ENCODE data around the gene AGTPBP1. TPM values are rescaled to one million over a fixed set of nuclear protein-coding genes. Genes with fewer than 3 reads are reported as not detected.

Gene AGTPBP1
- total and polyA plus RNA-seq, 2 experiments from 2014 or later = 31.4 to 58.0 TPM

DNA sequence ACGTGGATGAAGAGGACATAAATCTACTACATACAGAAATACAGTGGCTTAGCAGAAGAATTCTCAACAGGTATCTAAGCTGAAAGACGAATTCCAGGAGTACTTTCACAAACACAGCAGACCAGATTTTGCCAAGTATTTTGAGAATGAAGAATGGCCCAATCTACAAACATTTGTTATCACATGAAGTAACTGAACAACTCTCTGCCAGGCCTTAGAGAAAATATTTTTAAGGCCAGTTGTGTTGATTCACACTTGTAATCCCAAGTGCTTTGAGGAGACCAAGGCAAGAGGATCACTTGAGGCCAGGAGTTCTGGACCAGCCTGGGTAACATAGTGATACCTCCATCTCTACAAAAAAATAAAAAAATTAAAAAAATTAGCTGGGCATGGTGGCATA lies 14.3 kb downstream of the AGTPBP1 start:
- TF ChIP-seq, protein P1, sequence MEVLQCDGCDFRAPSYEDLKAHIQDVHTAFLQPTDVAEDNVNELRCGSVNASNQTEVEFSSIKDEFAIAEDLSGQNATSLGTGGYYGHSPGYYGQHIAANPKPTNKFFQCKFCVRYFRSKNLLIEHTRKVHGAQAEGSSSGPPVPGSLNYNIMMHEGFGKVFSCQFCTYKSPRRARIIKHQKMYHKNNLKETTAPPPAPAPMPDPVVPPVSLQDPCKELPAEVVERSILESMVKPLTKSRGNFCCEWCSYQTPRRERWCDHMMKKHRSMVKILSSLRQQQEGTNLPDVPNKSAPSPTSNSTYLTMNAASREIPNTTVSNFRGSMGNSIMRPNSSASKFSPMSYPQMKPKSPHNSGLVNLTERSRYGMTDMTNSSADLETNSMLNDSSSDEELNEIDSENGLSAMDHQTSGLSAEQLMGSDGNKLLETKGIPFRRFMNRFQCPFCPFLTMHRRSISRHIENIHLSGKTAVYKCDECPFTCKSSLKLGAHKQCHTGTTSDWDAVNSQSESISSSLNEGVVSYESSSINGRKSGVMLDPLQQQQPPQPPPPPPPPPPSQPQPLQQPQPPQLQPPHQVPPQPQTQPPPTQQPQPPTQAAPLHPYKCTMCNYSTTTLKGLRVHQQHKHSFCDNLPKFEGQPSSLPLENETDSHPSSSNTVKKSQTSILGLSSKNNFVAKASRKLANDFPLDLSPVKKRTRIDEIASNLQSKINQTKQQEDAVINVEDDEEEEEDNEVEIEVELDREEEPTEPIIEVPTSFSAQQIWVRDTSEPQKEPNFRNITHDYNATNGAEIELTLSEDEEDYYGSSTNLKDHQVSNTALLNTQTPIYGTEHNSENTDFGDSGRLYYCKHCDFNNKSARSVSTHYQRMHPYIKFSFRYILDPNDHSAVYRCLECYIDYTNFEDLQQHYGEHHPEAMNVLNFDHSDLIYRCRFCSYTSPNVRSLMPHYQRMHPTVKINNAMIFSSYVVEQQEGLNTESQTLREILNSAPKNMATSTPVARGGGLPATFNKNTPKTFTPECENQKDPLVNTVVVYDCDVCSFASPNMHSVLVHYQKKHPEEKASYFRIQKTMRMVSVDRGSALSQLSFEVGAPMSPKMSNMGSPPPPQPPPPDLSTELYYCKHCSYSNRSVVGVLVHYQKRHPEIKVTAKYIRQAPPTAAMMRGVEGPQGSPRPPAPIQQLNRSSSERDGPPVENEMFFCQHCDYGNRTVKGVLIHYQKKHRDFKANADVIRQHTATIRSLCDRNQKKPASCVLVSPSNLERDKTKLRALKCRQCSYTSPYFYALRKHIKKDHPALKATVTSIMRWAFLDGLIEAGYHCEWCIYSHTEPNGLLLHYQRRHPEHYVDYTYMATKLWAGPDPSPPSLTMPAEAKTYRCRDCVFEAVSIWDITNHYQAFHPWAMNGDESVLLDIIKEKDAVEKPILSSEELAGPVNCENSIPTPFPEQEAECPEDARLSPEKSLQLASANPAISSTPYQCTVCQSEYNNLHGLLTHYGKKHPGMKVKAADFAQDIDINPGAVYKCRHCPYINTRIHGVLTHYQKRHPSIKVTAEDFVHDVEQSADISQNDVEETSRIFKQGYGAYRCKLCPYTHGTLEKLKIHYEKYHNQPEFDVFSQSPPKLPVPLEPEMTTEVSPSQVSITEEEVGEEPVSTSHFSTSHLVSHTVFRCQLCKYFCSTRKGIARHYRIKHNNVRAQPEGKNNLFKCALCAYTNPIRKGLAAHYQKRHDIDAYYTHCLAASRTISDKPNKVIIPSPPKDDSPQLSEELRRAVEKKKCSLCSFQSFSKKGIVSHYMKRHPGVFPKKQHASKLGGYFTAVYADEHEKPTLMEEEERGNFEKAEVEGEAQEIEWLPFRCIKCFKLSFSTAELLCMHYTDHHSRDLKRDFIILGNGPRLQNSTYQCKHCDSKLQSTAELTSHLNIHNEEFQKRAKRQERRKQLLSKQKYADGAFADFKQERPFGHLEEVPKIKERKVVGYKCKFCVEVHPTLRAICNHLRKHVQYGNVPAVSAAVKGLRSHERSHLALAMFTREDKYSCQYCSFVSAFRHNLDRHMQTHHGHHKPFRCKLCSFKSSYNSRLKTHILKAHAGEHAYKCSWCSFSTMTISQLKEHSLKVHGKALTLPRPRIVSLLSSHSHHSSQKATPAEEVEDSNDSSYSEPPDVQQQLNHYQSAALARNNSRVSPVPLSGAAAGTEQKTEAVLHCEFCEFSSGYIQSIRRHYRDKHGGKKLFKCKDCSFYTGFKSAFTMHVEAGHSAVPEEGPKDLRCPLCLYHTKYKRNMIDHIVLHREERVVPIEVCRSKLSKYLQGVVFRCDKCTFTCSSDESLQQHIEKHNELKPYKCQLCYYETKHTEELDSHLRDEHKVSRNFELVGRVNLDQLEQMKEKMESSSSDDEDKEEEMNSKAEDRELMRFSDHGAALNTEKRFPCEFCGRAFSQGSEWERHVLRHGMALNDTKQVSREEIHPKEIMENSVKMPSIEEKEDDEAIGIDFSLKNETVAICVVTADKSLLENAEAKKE (CRISPR knock-in tag; IDR thresholded peaks at IDR 0.05) = no peak
- TF ChIP-seq EZH2phosphoT487 (IDR thresholded peaks at IDR 0.05; ENCODE audit: unreplicated experiment) = no peak
- TF ChIP-seq, protein P2, sequence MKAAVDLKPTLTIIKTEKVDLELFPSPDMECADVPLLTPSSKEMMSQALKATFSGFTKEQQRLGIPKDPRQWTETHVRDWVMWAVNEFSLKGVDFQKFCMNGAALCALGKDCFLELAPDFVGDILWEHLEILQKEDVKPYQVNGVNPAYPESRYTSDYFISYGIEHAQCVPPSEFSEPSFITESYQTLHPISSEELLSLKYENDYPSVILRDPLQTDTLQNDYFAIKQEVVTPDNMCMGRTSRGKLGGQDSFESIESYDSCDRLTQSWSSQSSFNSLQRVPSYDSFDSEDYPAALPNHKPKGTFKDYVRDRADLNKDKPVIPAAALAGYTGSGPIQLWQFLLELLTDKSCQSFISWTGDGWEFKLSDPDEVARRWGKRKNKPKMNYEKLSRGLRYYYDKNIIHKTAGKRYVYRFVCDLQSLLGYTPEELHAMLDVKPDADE (IDR thresholded peaks at IDR 0.05) = no peak
- TF ChIP-seq, protein P3, sequence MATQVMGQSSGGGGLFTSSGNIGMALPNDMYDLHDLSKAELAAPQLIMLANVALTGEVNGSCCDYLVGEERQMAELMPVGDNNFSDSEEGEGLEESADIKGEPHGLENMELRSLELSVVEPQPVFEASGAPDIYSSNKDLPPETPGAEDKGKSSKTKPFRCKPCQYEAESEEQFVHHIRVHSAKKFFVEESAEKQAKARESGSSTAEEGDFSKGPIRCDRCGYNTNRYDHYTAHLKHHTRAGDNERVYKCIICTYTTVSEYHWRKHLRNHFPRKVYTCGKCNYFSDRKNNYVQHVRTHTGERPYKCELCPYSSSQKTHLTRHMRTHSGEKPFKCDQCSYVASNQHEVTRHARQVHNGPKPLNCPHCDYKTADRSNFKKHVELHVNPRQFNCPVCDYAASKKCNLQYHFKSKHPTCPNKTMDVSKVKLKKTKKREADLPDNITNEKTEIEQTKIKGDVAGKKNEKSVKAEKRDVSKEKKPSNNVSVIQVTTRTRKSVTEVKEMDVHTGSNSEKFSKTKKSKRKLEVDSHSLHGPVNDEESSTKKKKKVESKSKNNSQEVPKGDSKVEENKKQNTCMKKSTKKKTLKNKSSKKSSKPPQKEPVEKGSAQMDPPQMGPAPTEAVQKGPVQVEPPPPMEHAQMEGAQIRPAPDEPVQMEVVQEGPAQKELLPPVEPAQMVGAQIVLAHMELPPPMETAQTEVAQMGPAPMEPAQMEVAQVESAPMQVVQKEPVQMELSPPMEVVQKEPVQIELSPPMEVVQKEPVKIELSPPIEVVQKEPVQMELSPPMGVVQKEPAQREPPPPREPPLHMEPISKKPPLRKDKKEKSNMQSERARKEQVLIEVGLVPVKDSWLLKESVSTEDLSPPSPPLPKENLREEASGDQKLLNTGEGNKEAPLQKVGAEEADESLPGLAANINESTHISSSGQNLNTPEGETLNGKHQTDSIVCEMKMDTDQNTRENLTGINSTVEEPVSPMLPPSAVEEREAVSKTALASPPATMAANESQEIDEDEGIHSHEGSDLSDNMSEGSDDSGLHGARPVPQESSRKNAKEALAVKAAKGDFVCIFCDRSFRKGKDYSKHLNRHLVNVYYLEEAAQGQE (IDR thresholded peaks at IDR 0.05; ENCODE audit: unreplicated experiment) = no peak
- no peak for TF ChIP-seq EZH2 (IDR thresholded peaks at IDR 0.05; ENCODE audit: low read depth, unreplicated experiment)
- TF ChIP-seq ZNF114 (CRISPR knock-in tag; IDR thresholded peaks at IDR 0.05) = no peak
- Mint-ChIP-seq H3K9me3 (no peaks in the 10 kb centered on the region), H3K27ac (no peak overlapping the region; the same call in 1 of the 2 replicates), H3K4me3 (no peak overlapping the region), H3K4me1 (peaks cover 23% of the 10 kb centered on the region), H3K27me3 (ENCODE audit: insufficient read depth, low read depth, poor library complexity) (peaks cover 2% of the 10 kb centered on the region), H3K36me3 (ENCODE audit: low read depth) (peaks cover 14% of the 10 kb centered on the region; the same call in 2 of the 3 replicates)
- 0 out of 2 replicates have a peak, but pooled peaks cover 4% of the 10 kb centered on the region for H3F3A ChIP-seq (replicated peaks; ENCODE audit: low read depth)
- peaks cover 4% of the 10 kb centered on the region; the same call in 1 of the 2 replicates for H3K9me2 ChIP-seq (ENCODE audit: insufficient read depth)
- 0 out of 2 replicates have a peak, but pooled peaks cover 7% of the 10 kb centered on the region for H4K20me1 ChIP-seq (replicated peaks; ENCODE audit: insufficient read depth)
- no peak for ATAC-seq
- H3K79me2 ChIP-seq (replicated peaks; ENCODE audit: insufficient read depth) = peaks cover 92% of the 10 kb centered on the region
- no peak for DNase-seq (ENCODE audit: low spot score)
- H3K4me1 ChIP-seq (ENCODE audit: insufficient read depth) = peaks cover 21% of the 10 kb centered on the region
- no peaks in the 10 kb centered on the region for H3K27me3 ChIP-seq (ENCODE audit: insufficient read depth)
- 0 out of 2 replicates have a peak, but pooled peaks cover 1% of the 10 kb centered on the region for H3K36me3 ChIP-seq (ENCODE audit: insufficient read depth)
- no peak overlapping the region for H3K4me2 ChIP-seq
- no peak overlapping the region for H3K27ac ChIP-seq (ENCODE audit: low read depth)
- H2AFZ ChIP-seq = no peak overlapping the region
- no peak overlapping the region for H3K4me3 ChIP-seq
